Ascending aorta (tissue), 2 donors: Measurements from ENCODE around the gene ELFN2. TPM values are rescaled to one million over a fixed set of nuclear protein-coding genes. Genes with fewer than 3 reads are reported as not detected.

Experiments
- DNase-seq, 2 donors: peaks; one replicate each; pipeline ENCODE4 v3.0.0-alpha.2; 2019; ENCODE audit warnings: low spot score in 2 of 2
- H3K27ac ChIP-seq, 2 donors: fragments of 200-600 bp; sonication (generic); one replicate each; pipeline ENCODE4 v1.5.1; 2016 to 2017; ENCODE audit warnings: mild to moderate bottlenecking in 1 of 2
- H3K27me3 ChIP-seq: fragments of 200-600 bp; sonication (generic); one replicate; pipeline ENCODE4 v1.5.1; 2017
- H3K36me3 ChIP-seq, 2 donors: fragments of 200-600 bp; sonication (generic); one replicate each; pipeline ENCODE4 v1.5.1; 2016
- H3K4me1 ChIP-seq, 2 donors: fragments of 200-600 bp; sonication (generic); one replicate each; pipeline ENCODE4 v1.5.1; 2016 to 2017; ENCODE audit warnings: mild to moderate bottlenecking in 1 of 2
- H3K4me3 ChIP-seq, 2 donors: fragments of 200-600 bp; sonication (generic); one replicate each; pipeline ENCODE4 v1.5.1; 2016 to 2017; ENCODE audit warnings: mild to moderate bottlenecking in 1 of 2
- H3K9me3 ChIP-seq, 2 donors: fragments of 200-600 bp; sonication (generic); one replicate each; pipeline ENCODE4 v1.5.1; 2016
- CTCF ChIP-seq, 3 experiments: fragments of 200-600 bp in 2 of 3; fragments of 450-650 bp in 1 of 3; sonication (generic) in 2 of 3; IDR thresholded peaks; one replicate each; pipeline ENCODE4 v1.5.1; 2016 to 2019; ENCODE audit warnings: antibody characterized with exemption in 3 of 3, mild to moderate bottlenecking in 1 of 3, moderate library complexity in 1 of 3
- intact Hi-C: fragments of 100-400 bp; cut with DNase I; formaldehyde crosslinking; loops from one replicate; pipeline ENCODE4 v1.15.1; 2023
- total RNA-seq: library from RNA; depleted of rRNA; stranded (reverse); fragments of >200 nt; gene quantifications from one replicate; pipeline ENCODE4 v1.1.0, GENCODE V29; 2016

ELFN2 gene
- total RNA-seq, 1 donor from 2014 or later = not detected

- intact Hi-C loops = no loop called here
Observed at GRCh38 chr22:37464181-37464580, 36.9 kb upstream of the ELFN2 start.

GRCh38 chr22:37462983-37463382 is 35.7 kb upstream of the ELFN2 start:
- Histone ChIP-seq H3K4me1 (no peaks in the 10 kb centered on the region), H3K27ac (no peak overlapping the region), H3K36me3 (no peaks in the 10 kb centered on the region), H3K9me3 (no peaks in the 10 kb centered on the region), H3K27me3 (no peaks in the 10 kb centered on the region), H3K4me3 (no peak overlapping the region)
- no peak for DNase-seq
- intact Hi-C loops = no loop called here
- no peak for TF ChIP-seq CTCF (IDR thresholded peaks at IDR 0.05)

More at GRCh38 chr22:37464181-37464580, 36.9 kb upstream of the ELFN2 start:
- H3K4me1 ChIP-seq = no peaks in the 10 kb centered on the region
- no peaks in the 10 kb centered on the region for H3K27me3 ChIP-seq
- DNase-seq = no peak
- H3K4me3 ChIP-seq = no peak overlapping the region
- H3K27ac ChIP-seq = no peak overlapping the region
- no peaks in the 10 kb centered on the region for H3K9me3 ChIP-seq
- H3K36me3 ChIP-seq = no peaks in the 10 kb centered on the region
- no peak for TF ChIP-seq CTCF (IDR thresholded peaks at IDR 0.05)

- Histone ChIP-seq H3K4me1 (no peaks in the 10 kb centered on the region), H3K9me3 (no peaks in the 10 kb centered on the region), H3K27me3 (no peaks in the 10 kb centered on the region), H3K4me3 (no peak overlapping the region), H3K36me3 (no peaks in the 10 kb centered on the region), H3K27ac (no peak overlapping the region)
- intact Hi-C loops = no loop called here
- DNase-seq = no peak
- TF ChIP-seq CTCF (IDR thresholded peaks at IDR 0.05) = no peak
Observed at GRCh38 chr22:37462436-37462835, 35.2 kb upstream of the ELFN2 start.

GRCh38 chr22:37461961-37462360 is 34.7 kb upstream of the ELFN2 start:
- Histone ChIP-seq H3K27me3 (no peaks in the 10 kb centered on the region), H3K4me3 (no peak overlapping the region), H3K4me1 (no peaks in the 10 kb centered on the region), H3K36me3 (no peaks in the 10 kb centered on the region), H3K9me3 (no peaks in the 10 kb centered on the region), H3K27ac (no peak overlapping the region)
- DNase-seq = no peak
- intact Hi-C loops = no loop called here
- TF ChIP-seq CTCF (IDR thresholded peaks at IDR 0.05) = no peak

GRCh38 chr22:37460684-37461083 is 33.4 kb upstream of the ELFN2 start:
- intact Hi-C loops = no loop called here
- no peaks in the 10 kb centered on the region for H3K4me1 ChIP-seq
- H3K9me3 ChIP-seq = no peaks in the 10 kb centered on the region
- no peak for DNase-seq
- no peaks in the 10 kb centered on the region for H3K27me3 ChIP-seq
- TF ChIP-seq CTCF (IDR thresholded peaks at IDR 0.05) = no peak
- H3K27ac ChIP-seq = no peak overlapping the region
- no peaks in the 10 kb centered on the region for H3K36me3 ChIP-seq
- H3K4me3 ChIP-seq = no peak overlapping the region

GRCh38 chr22:37459206-37459605 is 31.9 kb upstream of the ELFN2 start:
- no peak for DNase-seq
- no peak for TF ChIP-seq CTCF (IDR thresholded peaks at IDR 0.05)
- H3K27me3 ChIP-seq = no peaks in the 10 kb centered on the region
- H3K36me3 ChIP-seq = no peaks in the 10 kb centered on the region
- H3K4me1 ChIP-seq = no peaks in the 10 kb centered on the region
- H3K27ac ChIP-seq = no peak overlapping the region
- H3K9me3 ChIP-seq = no peaks in the 10 kb centered on the region
- intact Hi-C loops = loop anchor here (5.0 kb wide), 1 partner anchor 147 kb away; no protein-coding TSS in a partner anchor
- no peak overlapping the region for H3K4me3 ChIP-seq
